AG04449 (cell line): ENCODE measurements around the gene SPACA7.

Experiments
- CTCF ChIA-PET: fragments of 350-600 bp; formaldehyde crosslinking; extraction: SDS; loops from one replicate; lab custom pipeline; 2021; ENCODE audit warnings: antibody characterized with exemption; lab: Yijun Ruan, JAX
- POLR2A ChIA-PET: fragments of 400-600, 350-600 bp; formaldehyde crosslinking; extraction: SDS; loops from one replicate; lab custom pipeline; 2020; ENCODE audit warnings: antibody characterized with exemption, inconsistent platforms; lab: Yijun Ruan, JAX
- DNase-seq: peaks from one replicate; pipeline ENCODE4 v3.0.0-alpha.2; 2010; ENCODE audit warnings: low read depth, low spot score
- H3K4me3 ChIP-seq: 2 replicates; pipeline ENCODE4 v1.5.1; 2011; ENCODE audit warnings: low read depth, mild to moderate bottlenecking, control low read depth, low read length
- TF ChIP-seq, protein P1 (sequence below): IDR thresholded peaks from one replicate; pipeline ENCODE4 v1.5.1; 2011; ENCODE audit warnings: mild to moderate bottlenecking, moderate library complexity, low read length, control low read depth, inconsistent platforms; ENCODE audit not compliant: insufficient read depth; ENCODE audit errors: missing control alignments

The SPACA7 gene

DNA sequence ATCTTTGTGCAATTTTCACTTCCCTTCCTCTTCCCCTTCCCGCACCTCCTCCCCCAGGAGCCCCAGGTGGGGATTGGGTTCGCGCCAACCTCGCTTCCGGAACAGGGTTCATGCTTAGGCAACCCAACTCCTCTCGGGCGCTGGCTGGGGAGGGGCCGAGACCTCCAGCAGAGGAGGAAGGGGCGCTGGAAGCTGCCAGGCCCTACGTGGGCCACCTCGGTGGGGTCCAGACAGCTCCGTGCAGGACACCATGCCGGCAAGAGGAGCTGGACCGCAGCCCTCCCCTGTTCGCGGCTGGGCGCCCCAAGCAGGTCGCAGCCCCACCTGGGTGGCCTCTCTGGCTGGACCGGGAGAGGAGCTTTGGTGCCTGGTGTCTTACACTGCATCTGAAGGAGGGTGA is 91.1 kb downstream of the SPACA7 start:
- CTCF ChIA-PET, result no interaction called here

DNA sequence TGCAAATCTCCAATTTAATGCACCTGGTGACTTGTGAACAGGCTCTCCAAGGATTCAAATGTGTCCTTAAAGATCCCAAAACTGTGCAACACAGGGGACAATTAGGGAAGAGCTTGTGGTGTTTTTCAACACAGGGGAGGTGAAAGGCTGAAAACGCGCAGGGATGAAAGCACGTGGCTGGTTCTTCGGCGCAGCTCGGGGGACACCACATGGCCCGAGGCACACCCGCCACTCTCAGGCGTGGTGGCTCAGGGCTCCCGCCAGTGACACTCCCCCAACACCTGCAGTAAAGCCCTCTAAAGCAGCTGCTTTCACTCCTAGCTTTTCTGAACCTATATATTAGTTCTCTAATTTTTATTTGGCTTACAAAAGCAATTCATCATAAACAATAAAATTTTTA is 91.9 kb downstream of the SPACA7 start:
- no peak overlapping the region for H3K4me3 ChIP-seq
- TF ChIP-seq, protein P1, sequence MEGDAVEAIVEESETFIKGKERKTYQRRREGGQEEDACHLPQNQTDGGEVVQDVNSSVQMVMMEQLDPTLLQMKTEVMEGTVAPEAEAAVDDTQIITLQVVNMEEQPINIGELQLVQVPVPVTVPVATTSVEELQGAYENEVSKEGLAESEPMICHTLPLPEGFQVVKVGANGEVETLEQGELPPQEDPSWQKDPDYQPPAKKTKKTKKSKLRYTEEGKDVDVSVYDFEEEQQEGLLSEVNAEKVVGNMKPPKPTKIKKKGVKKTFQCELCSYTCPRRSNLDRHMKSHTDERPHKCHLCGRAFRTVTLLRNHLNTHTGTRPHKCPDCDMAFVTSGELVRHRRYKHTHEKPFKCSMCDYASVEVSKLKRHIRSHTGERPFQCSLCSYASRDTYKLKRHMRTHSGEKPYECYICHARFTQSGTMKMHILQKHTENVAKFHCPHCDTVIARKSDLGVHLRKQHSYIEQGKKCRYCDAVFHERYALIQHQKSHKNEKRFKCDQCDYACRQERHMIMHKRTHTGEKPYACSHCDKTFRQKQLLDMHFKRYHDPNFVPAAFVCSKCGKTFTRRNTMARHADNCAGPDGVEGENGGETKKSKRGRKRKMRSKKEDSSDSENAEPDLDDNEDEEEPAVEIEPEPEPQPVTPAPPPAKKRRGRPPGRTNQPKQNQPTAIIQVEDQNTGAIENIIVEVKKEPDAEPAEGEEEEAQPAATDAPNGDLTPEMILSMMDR, result no peak
- POLR2A ChIA-PET, result no interaction called here
- CTCF ChIA-PET, result no interaction called here
- no peak for DNase-seq

More for the DNA sequence above, 91.1 kb downstream of the SPACA7 start:
- no peak for DNase-seq
- POLR2A ChIA-PET, result no interaction called here
- TF ChIP-seq, protein P1, result no peak
- no peak overlapping the region for H3K4me3 ChIP-seq

DNA sequence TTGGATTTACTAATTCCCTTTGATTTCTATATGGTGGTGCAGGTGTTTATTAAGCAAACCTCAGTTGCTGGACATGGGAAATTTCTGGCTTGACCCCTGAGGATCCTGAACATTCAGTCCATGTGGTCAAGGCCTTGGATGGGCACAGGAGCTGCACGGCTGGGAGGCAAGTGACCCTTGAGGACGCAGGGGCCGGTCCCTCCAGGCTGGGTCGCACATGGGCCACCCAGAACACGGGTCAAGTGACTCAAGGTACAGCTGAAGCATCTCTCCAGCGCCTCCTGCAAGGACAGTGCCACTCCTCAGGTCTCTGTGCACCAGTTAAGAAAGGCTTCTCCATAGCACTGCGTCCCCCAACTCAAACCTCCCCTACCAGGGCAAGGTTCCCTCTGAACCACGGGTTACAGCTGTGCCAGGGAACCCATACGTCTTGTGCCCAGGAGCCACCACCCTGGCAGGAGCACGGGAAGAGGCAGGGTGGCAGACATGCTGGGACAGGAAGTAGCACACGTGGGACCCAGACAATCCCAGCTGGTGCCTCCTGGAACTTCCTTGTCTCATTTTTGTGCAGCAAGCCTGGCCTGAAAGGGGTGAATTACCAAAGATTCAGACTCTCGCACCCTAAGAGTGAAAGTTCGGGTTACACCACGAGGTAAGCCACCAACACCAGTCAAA is 93.1 kb downstream of the SPACA7 start:
- no peak overlapping the region for H3K4me3 ChIP-seq
- ChIA-PET POLR2A (no interaction called here), CTCF (no interaction called here)
- TF ChIP-seq, protein P1, result no peak
- no peak for DNase-seq

DNA sequence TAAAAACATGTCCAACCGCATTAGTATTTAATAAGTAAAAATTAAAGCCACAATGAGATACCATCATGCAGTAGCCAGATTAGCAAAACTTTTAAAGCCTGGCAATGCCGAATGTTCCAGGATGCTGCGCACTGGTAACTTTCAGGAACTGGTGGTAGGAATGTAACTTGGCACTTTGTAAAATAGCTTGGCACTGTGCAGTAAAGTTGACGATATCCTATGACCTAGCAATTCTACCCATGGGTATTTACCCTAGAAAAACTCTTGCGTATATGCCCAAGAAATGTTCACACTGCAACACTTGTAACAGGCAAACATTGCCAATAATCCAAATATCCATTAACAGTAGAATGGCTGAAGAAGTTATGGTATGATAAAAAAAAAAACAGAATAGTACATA is 97.7 kb downstream of the SPACA7 start:
- CTCF ChIA-PET, result no interaction called here
- no peak for DNase-seq
- no peak overlapping the region for H3K4me3 ChIP-seq
- POLR2A ChIA-PET, result no interaction called here
- TF ChIP-seq, protein P1, result no peak

DNA sequence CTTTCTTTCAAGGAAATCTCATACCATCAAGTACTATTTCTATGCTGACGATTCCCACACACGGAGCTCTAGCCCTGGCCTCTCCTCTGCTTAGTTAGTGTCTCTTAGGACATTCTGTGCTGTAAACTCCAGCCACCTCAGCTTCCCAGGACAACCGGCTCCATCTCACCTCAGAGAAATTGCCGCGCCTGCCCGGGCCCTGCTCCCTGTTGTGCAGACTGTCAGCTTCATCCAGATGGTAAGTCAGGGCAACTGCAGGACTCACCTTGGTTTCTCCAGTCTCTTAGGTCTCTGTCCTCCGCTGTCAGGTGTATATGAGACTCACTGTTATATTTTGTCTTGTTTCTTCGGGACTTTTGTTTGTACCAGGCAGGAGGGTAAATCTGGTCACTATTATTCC is 98.7 kb downstream of the SPACA7 start:
- no peak overlapping the region for H3K4me3 ChIP-seq
- ChIA-PET CTCF (no interaction called here), POLR2A (no interaction called here)
- TF ChIP-seq, protein P1, result no peak
- DNase-seq, result no peak

DNA sequence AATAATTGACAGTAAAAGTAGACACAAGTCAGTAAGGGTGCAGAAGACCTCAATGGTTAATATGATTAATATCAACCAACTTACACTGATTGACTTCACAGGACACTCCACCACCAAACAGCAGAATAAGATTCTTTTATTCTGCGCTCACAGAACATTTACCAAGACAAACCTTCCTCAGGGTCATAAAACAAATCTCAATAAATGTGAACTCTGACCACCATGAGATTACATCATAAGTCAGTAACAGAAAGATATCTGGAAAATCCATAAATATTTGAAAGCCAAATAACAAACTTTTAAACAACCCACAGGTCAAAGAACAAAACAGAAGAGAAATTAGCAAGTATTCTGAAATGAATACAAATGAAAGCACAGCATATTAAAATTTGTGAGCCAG is 99.7 kb downstream of the SPACA7 start:
- DNase-seq, result no peak
- ChIA-PET CTCF (no interaction called here), POLR2A (no interaction called here)
- no peak overlapping the region for H3K4me3 ChIP-seq
- TF ChIP-seq, protein P1, result no peak
